K562 (cell line): ENCODE results near the gene SLC4A2. TPM values are rescaled to one million over a fixed set of nuclear protein-coding genes. Genes with fewer than 3 reads are reported as not detected.

Experiments used
- ZNF644 ChIP-seq: fragments of 200-800 bp; sonication (Bioruptor generic); IDR thresholded peaks from 2 replicates; pipeline ENCODE4 v1.6.1; 2016; ENCODE audit warnings: low read depth, missing genetic modification characterization, missing compliant biosample characterization
- polyA plus RNA-seq, 8 experiments: library from polyadenylated mRNA; depleted of rRNA in 4 of 8; stranded (reverse) in 5 of 8; unstranded in 3 of 8; fragments of >200 nt; fragmentation: Nextera tagmentation in 2 of 8; fragmentation: Illumina TruSeq in 1 of 8; extraction: Ambion mirVana in 2 of 8; extraction: Trizol in 1 of 8; gene quantifications; 2 replicates each; pipeline versions ENCODE4 v1.2.1 to v1.2.3, GENCODE V29; 2011 to 2014; ENCODE audit warnings: inconsistent platforms in 1 of 8, missing spikeins in 1 of 8
- total RNA-seq, 7 experiments: library from RNA; depleted of rRNA in 6 of 7; stranded (reverse); fragments of >200 nt in 6 of 7; fragmentation: Illumina TruSeq in 2 of 7; extraction: Trizol in 2 of 7; gene quantifications; 2 replicates each; pipeline versions ENCODE4 v1.2.1 to v1.2.3, GENCODE V29; 2011 to 2021; ENCODE audit warnings: low replicate concordance in 1 of 7
- TF ChIP-seq, protein P1 (sequence below): fragments of 250-450 bp; sonication (Bioruptor Pico); IDR thresholded peaks from 2 replicates; pipeline ENCODE4 v1.8.0; 2021; ENCODE audit warnings: mild to moderate bottlenecking, moderate library complexity
- TF ChIP-seq, protein P2 (sequence below): sonication (generic); formaldehyde crosslinking; IDR thresholded peaks from 2 replicates; pipeline ENCODE4 v1.8.0; 2022; ENCODE audit warnings: mild to moderate bottlenecking, missing genetic modification reagents
- TF ChIP-seq, protein P3 (sequence below): fragments of 450-650 bp; IDR thresholded peaks from 2 replicates; pipeline ENCODE4 v1.6.1; 2016; ENCODE audit warnings: low read depth

Gene SLC4A2
- total and polyA plus RNA-seq, 9 of the 15 experiments (the other 6 are each of a cell fraction or from before 2014, with no cell fraction given), result 11.4 to 375 (median 130) TPM

DNA sequence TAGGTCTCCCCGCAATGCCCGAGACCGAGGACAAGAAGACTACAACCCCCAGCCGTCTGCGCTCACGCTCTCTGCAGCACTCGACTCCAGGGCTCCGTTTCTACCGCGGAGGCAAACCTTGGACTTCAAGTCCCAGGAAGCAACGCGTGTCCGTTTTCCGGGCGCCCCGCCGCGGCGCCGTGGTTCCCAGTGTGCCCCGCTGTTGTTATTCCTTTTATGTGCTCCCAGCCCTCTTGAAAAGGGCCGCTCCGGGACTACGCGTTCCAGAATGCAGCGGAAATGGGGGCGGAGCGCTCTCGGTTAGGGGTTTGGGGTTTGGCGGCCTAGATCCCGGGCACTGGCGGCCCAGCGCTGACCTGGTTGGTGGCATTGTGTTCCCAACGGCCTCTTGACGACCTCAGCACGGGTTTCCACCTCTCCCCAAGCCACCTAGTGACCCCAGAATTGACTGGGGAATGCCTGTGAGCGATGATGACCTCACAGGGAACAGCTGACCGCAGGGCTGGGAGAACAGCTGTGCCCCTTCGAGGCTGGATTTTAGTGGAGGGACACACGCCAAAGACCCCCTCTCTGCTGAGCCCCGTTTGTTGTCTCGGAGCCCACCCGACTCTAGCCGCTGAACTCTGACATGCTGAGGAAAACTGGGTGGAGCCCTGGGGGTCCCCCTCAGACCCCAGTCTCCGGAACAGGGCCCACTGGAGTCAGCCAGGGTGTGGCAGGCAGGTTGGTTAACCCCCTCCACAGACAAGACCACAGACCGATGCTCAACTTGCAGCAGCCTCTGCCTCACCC lies 1.2 kb upstream of the SLC4A2 start (continued):
- TF ChIP-seq, protein P1, sequence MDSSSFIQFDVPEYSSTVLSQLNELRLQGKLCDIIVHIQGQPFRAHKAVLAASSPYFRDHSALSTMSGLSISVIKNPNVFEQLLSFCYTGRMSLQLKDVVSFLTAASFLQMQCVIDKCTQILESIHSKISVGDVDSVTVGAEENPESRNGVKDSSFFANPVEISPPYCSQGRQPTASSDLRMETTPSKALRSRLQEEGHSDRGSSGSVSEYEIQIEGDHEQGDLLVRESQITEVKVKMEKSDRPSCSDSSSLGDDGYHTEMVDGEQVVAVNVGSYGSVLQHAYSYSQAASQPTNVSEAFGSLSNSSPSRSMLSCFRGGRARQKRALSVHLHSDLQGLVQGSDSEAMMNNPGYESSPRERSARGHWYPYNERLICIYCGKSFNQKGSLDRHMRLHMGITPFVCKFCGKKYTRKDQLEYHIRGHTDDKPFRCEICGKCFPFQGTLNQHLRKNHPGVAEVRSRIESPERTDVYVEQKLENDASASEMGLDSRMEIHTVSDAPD, result no peak
- peak; percentile 97 for TF ChIP-seq ZNF644 (tag)
- TF ChIP-seq, protein P2, sequence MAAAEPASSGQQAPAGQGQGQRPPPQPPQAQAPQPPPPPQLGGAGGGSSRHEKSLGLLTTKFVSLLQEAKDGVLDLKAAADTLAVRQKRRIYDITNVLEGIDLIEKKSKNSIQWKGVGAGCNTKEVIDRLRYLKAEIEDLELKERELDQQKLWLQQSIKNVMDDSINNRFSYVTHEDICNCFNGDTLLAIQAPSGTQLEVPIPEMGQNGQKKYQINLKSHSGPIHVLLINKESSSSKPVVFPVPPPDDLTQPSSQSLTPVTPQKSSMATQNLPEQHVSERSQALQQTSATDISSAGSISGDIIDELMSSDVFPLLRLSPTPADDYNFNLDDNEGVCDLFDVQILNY, result no peak
- TF ChIP-seq, protein P3, sequence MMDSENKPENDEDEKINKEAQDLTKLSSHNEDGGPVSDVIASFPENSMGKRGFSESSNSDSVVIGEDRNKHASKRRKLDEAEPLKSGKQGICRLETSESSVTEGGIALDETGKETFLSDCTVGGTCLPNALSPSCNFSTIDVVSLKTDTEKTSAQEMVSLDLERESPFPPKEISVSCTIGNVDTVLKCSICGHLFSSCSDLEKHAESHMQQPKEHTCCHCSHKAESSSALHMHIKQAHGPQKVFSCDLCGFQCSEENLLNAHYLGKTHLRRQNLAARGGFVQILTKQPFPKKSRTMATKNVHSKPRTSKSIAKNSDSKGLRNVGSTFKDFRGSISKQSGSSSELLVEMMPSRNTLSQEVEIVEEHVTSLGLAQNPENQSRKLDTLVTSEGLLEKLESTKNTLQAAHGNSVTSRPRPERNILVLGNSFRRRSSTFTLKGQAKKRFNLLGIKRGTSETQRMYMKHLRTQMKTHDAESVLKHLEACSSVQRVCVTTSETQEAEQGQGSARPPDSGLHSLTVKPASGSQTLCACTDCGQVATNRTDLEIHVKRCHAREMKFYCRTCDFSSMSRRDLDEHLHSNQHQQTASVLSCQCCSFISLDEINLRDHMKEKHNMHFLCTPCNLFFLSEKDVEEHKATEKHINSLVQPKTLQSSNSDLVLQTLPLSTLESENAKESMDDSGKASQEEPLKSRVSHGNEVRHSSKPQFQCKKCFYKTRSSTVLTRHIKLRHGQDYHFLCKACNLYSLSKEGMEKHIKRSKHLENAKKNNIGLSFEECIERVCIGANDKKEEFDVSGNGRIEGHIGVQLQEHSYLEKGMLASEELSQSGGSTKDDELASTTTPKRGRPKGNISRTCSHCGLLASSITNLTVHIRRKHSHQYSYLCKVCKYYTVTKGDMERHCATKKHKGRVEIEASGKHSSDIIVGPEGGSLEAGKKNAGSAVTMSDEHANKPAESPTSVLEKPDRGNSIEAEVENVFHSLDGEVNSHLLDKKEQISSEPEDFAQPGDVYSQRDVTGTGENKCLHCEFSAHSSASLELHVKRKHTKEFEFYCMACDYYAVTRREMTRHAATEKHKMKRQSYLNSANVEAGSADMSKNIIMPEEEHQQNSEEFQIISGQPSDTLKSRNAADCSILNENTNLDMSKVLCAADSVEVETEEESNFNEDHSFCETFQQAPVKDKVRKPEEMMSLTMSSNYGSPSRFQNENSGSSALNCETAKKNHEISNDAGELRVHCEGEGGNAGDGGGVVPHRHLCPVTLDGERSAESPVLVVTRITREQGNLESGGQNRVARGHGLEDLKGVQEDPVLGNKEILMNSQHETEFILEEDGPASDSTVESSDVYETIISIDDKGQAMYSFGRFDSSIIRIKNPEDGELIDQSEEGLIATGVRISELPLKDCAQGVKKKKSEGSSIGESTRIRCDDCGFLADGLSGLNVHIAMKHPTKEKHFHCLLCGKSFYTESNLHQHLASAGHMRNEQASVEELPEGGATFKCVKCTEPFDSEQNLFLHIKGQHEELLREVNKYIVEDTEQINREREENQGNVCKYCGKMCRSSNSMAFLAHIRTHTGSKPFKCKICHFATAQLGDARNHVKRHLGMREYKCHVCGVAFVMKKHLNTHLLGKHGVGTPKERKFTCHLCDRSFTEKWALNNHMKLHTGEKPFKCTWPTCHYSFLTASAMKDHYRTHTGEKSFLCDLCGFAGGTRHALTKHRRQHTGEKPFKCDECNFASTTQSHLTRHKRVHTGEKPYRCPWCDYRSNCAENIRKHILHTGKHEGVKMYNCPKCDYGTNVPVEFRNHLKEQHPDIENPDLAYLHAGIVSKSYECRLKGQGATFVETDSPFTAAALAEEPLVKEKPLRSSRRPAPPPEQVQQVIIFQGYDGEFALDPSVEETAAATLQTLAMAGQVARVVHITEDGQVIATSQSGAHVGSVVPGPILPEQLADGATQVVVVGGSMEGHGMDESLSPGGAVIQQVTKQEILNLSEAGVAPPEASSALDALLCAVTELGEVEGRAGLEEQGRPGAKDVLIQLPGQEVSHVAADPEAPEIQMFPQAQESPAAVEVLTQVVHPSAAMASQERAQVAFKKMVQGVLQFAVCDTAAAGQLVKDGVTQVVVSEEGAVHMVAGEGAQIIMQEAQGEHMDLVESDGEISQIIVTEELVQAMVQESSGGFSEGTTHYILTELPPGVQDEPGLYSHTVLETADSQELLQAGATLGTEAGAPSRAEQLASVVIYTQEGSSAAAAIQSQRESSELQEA, result no peak
